ENCODE measurements around the gene DIAPH1. TPM values are rescaled to one million over a fixed set of nuclear protein-coding genes. Genes with fewer than 3 reads are reported as not detected.

DIAPH1 gene
- total RNA-seq, 1 experiment from 2014 or later, result 74.7 TPM

GRCh38 chr5:141506381-141507155 lies 112.2 kb downstream of the DIAPH1 start:
- no peak for DNase-seq (ENCODE audit: low spot score)

- no peak for DNase-seq (ENCODE audit: low spot score)
These were observed 114.6 kb downstream of the DIAPH1 start for GRCh38 chr5:141504216-141504615.

GRCh38 chr5:141503681-141504080 lies 115.1 kb downstream of the DIAPH1 start:
- DNase-seq (ENCODE audit: low spot score), result no peak

GRCh38 chr5:141501761-141502160 lies 117.0 kb downstream of the DIAPH1 start:
- DNase-seq (ENCODE audit: low spot score), result no peak

GRCh38 chr5:141496038-141496437 lies 122.8 kb downstream of the DIAPH1 start:
- DNase-seq (ENCODE audit: low spot score), result no peak

GRCh38 chr5:141495453-141495811 lies 123.4 kb downstream of the DIAPH1 start:
- no peak for DNase-seq (ENCODE audit: low spot score)

GRCh38 chr5:141494761-141495452 lies 123.9 kb downstream of the DIAPH1 start:
- DNase-seq (ENCODE audit: low spot score), result no peak

GRCh38 chr5:141493500-141494422 lies 125.0 kb downstream of the DIAPH1 start:
- no peak for DNase-seq (ENCODE audit: low spot score)

GRCh38 chr5:141492168-141492885 lies 126.5 kb downstream of the DIAPH1 start:
- no peak for DNase-seq (ENCODE audit: low spot score)

- no peak for DNase-seq (ENCODE audit: low spot score)
These were observed 127.3 kb downstream of the DIAPH1 start for GRCh38 chr5:141491323-141492167.

GRCh38 chr5:141490771-141491170 lies 128.0 kb downstream of the DIAPH1 start:
- no peak for DNase-seq (ENCODE audit: low spot score)

- no peak for DNase-seq (ENCODE audit: low spot score)
These were observed 128.5 kb downstream of the DIAPH1 start for GRCh38 chr5:141490271-141490670.

- no peak for DNase-seq (ENCODE audit: low spot score)
These were observed 129.0 kb downstream of the DIAPH1 start for GRCh38 chr5:141489841-141490240.

- DNase-seq (ENCODE audit: low spot score), result no peak
These were observed 129.9 kb downstream of the DIAPH1 start, which contains the start of gene PCDHGC5 for GRCh38 chr5:141488591-141489561. TSS of gene PCDHGC5 (plus strand) at chr5:141489081. CDS start at chr5:141489241, 160 bp downstream.

- DNase-seq (ENCODE audit: low spot score), result no peak
These were observed 131.7 kb downstream of the DIAPH1 start for GRCh38 chr5:141487131-141487530.

- DNase-seq (ENCODE audit: low spot score), result no peak
These were observed 132.7 kb downstream of the DIAPH1 start for GRCh38 chr5:141486091-141486490.

GRCh38 chr5:141485321-141486055 lies 133.3 kb downstream of the DIAPH1 start:
- DNase-seq (ENCODE audit: low spot score), result no peak

- DNase-seq (ENCODE audit: low spot score), result no peak
These were observed 134.0 kb downstream of the DIAPH1 start, which contains the start of gene PCDHGC4 for GRCh38 chr5:141484641-141485311. TSS of gene PCDHGC4 (plus strand) at chr5:141485030. CDS start at chr5:141485174, 144 bp downstream.

Data from HT-29 (cell line).